ENCODE results near the gene SPSB4. TPM values are rescaled to one million over a fixed set of nuclear protein-coding genes. Genes with fewer than 3 reads are reported as not detected.
A peak's percentile ranks its signal among the peaks of the same experiment; 100 is the strongest.

Gene SPSB4
- total RNA-seq, 2 donors from 2014 or later, result 18.2 to 48.1 TPM

GRCh38 chr3:141085343-141086070 is 34.4 kb downstream of the SPSB4 start:
- no peaks in the 10 kb centered on the region for H3K27me3 ChIP-seq
- no peak overlapping the region for H3K27ac ChIP-seq
- ATAC-seq (no peak), DNase-seq (no peak)
- H3K4me3 ChIP-seq, result no peak overlapping the region
- 71 to 80% methylated on average over 3 of the region's 3 CpGs for WGBS, 2 donors
- TF ChIP-seq, protein P1, sequence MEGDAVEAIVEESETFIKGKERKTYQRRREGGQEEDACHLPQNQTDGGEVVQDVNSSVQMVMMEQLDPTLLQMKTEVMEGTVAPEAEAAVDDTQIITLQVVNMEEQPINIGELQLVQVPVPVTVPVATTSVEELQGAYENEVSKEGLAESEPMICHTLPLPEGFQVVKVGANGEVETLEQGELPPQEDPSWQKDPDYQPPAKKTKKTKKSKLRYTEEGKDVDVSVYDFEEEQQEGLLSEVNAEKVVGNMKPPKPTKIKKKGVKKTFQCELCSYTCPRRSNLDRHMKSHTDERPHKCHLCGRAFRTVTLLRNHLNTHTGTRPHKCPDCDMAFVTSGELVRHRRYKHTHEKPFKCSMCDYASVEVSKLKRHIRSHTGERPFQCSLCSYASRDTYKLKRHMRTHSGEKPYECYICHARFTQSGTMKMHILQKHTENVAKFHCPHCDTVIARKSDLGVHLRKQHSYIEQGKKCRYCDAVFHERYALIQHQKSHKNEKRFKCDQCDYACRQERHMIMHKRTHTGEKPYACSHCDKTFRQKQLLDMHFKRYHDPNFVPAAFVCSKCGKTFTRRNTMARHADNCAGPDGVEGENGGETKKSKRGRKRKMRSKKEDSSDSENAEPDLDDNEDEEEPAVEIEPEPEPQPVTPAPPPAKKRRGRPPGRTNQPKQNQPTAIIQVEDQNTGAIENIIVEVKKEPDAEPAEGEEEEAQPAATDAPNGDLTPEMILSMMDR (IDR thresholded peaks at IDR 0.05), result no peak
- no peak for TF ChIP-seq POLR2A (IDR thresholded peaks at IDR 0.05)
- intact Hi-C loops (cut with DNase I), result no loop called here
- H3K4me1 ChIP-seq, result peaks cover 73% of the 10 kb centered on the region
- H3K9me3 ChIP-seq, result no peaks in the 10 kb centered on the region
- no peaks in the 10 kb centered on the region for H3K36me3 ChIP-seq (replicated peaks in 1 of 2; ENCODE audit: insufficient read depth in 1 of 2, low read depth in 2 of 2)

GRCh38 chr3:141086188-141086587 is 35.0 kb downstream of the SPSB4 start:
- ATAC-seq, result no peak
- Histone ChIP-seq H3K36me3 (replicated peaks in 1 of 2; ENCODE audit: insufficient read depth in 1 of 2, low read depth in 2 of 2) (no peaks in the 10 kb centered on the region), H3K9me3 (no peaks in the 10 kb centered on the region), H3K4me1 (peaks cover 77% of the 10 kb centered on the region), H3K27ac (no peak overlapping the region), H3K27me3 (no peaks in the 10 kb centered on the region), H3K4me3 (no peak overlapping the region)
- intact Hi-C loops (cut with DNase I), result no loop called here
- no peak for DNase-seq
- TF ChIP-seq, protein P1 (IDR thresholded peaks at IDR 0.05), result no peak
- TF ChIP-seq POLR2A (IDR thresholded peaks at IDR 0.05), result no peak
- 31 to 45% methylated on average over 1 of the region's 1 CpG for WGBS, 2 donors

DNA sequence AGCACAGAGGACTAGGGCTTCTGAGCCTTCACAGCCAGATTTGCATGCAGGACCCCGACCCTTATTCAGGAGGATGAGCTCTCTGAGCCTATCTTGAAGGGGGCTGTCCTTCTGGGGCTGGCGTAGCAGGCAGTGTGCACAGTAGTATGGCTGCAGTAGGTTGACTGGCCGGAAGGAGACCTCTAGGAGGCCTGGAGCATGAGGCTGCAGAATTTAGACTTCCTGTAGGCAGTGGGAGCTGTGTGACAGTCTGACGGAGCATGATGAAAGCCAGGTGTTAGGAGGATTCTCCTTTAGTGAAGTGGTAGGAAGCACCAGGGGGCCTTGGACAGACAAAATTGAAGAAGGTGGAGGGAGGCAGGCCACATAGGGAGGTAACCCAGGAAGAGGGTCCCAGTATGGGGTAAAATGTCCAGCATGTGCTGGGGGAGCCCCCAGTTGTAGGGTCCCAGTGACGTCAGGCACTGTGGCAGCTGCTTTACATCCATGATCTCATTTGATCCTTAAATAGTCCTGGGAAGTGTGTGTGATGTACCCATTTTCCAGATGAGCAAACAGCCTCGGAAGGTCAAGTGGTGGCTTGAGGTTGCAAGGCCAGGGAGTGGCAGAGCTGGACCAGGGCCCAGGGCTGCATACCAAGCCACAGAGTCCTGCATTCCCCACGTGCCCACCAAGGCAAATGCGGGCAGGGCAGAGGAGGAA is 36.1 kb downstream of the SPSB4 start:
- ATAC-seq (no peak), DNase-seq (no peak)
- H3K4me1 ChIP-seq, result peaks cover 79% of the 10 kb centered on the region
- no peaks in the 10 kb centered on the region for H3K9me3 ChIP-seq
- no peak overlapping the region for H3K4me3 ChIP-seq
- peak overlapping the region in 1 of 4 donors; percentile 7 for H3K27ac ChIP-seq
- TF ChIP-seq, protein P1 (IDR thresholded peaks at IDR 0.05), result no peak
- no peak for TF ChIP-seq POLR2A (IDR thresholded peaks at IDR 0.05)
- intact Hi-C loops (cut with DNase I), result no loop called here
- whole genome bisulfite sequencing, 2 donors, result 64 to 75% methylated on average over 8 of the region's 8 CpGs
- no peaks in the 10 kb centered on the region for H3K36me3 ChIP-seq (replicated peaks in 1 of 2; ENCODE audit: insufficient read depth in 1 of 2, low read depth in 2 of 2)
- no peaks in the 10 kb centered on the region for H3K27me3 ChIP-seq

DNA sequence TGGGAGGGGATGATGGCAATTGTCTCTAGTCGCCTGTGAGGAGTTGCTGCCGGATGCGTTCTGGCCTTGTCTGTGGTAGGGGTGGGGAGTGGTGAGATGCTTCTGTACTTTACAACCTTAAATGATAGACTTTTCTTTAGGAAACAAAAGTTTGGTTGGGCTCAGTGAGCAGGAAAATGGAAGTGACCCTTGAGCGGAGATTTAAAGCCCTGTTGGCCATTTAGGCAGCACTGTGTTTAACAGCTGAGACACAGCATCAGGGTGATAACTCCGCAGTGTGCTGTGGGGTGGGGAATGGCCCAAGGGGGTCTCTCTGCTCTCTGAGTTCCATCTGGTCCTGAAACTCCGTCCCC is 36.6 kb downstream of the SPSB4 start:
- WGBS, 2 donors, result 75 to 78% methylated on average over 5 to 6 of the region's 6 CpGs

More for the DNA sequence above, 36.6 kb downstream of the SPSB4 start:
- Histone ChIP-seq H3K27me3 (no peaks in the 10 kb centered on the region), H3K4me3 (no peak overlapping the region), H3K4me1 (peaks cover 84% of the 10 kb centered on the region), H3K27ac (peak overlapping the region in 1 of 4 donors; percentile 7), H3K36me3 (replicated peaks in 1 of 2; ENCODE audit: insufficient read depth in 1 of 2, low read depth in 2 of 2) (no peaks in the 10 kb centered on the region), H3K9me3 (no peaks in the 10 kb centered on the region)
- no peak for TF ChIP-seq POLR2A (IDR thresholded peaks at IDR 0.05)
- TF ChIP-seq, protein P1 (IDR thresholded peaks at IDR 0.05), result no peak
- intact Hi-C loops (cut with DNase I), result no loop called here
- DNase-seq (no peak), ATAC-seq (no peak)

Measured in body of pancreas (tissue), 4 donors.